SU-DHL-6 (cell line): Measurements from ENCODE around the gene CLIC5.

ENCODE experiments used
- H2AFZ ChIP-seq: fragments of 200-600 bp; sonication (generic); 2 replicates; pipeline ENCODE4 v1.6.1; 2014; ENCODE audit warnings: low read depth, mild to moderate bottlenecking, moderate library complexity, mixed read lengths, antibody characterized with exemption, low read length; ENCODE audit not compliant: severe bottlenecking
- H3F3A ChIP-seq: fragments of 200-600 bp; shearing (Covaris generic); 2 replicates; pipeline ENCODE4 v1.6.0; 2016; ENCODE audit warnings: antibody characterized with exemption, mild to moderate bottlenecking; ENCODE audit not compliant: insufficient read depth
- H3K27ac ChIP-seq: fragments of 200-600 bp; sonication (generic); 2 replicates; pipeline ENCODE4 v1.5.1; 2016; ENCODE audit warnings: low read depth, mild to moderate bottlenecking, low read length, moderate library complexity, mixed read lengths
- H3K27me3 ChIP-seq: fragments of 200-600 bp; sonication (generic), shearing (Covaris generic); 2 replicates; pipeline ENCODE4 v1.6.0; 2014; ENCODE audit warnings: mild to moderate bottlenecking, low read length
- H3K36me3 ChIP-seq: fragments of 200-600 bp; sonication (generic); 2 replicates; pipeline ENCODE4 v1.6.1; 2014; ENCODE audit warnings: mild to moderate bottlenecking, low read length, mixed read lengths
- H3K4me2 ChIP-seq: fragments of 300-600, 200-600 bp; shearing (Covaris generic), sonication (generic); 2 replicates; pipeline ENCODE4 v1.6.0; 2014; ENCODE audit warnings: low read length, low read depth, mild to moderate bottlenecking; ENCODE audit not compliant: poor library complexity, severe bottlenecking
- H3K4me3 ChIP-seq: fragments of 200-600 bp; sonication (generic); 2 replicates; pipeline ENCODE4 v1.5.1; 2014; ENCODE audit warnings: antibody characterized with exemption, low read length, mild to moderate bottlenecking, mixed read lengths; ENCODE audit not compliant: insufficient read depth, poor library complexity, severe bottlenecking
- H3K79me2 ChIP-seq: fragments of 200-600 bp; sonication (generic); 2 replicates; pipeline ENCODE4 v1.6.1; 2014; ENCODE audit warnings: mild to moderate bottlenecking, low read length, moderate library complexity; ENCODE audit not compliant: insufficient read depth
- H3K9ac ChIP-seq: fragments of 200-600 bp; sonication (generic); 2 replicates; pipeline ENCODE4 v1.7.0; 2014; ENCODE audit warnings: mild to moderate bottlenecking, low read length
- H3K9me2 ChIP-seq: fragments of 200-600 bp; sonication (generic); replicated peaks from 2 replicates; pipeline ENCODE4 v1.6.1; 2014; ENCODE audit warnings: low read length; ENCODE audit not compliant: insufficient read depth
- H3K9me3 ChIP-seq: fragments of 200-600 bp; sonication (generic); 2 replicates; pipeline ENCODE4 v1.6.1; 2014; ENCODE audit warnings: low read length, mixed read lengths; ENCODE audit not compliant: insufficient read depth
- H4K20me1 ChIP-seq: fragments of 200-600 bp; sonication (generic); 2 replicates; pipeline ENCODE4 v1.6.1; 2014; ENCODE audit warnings: low read depth, mild to moderate bottlenecking, antibody characterized with exemption, low read length, moderate library complexity, mixed read lengths
- EZH2phosphoT487 ChIP-seq: fragments of 200-600 bp; sonication (generic), shearing (Covaris generic); conservative IDR thresholded peaks from 2 replicates; pipeline ENCODE4 v1.6.1; 2018; ENCODE audit warnings: mild to moderate bottlenecking, antibody characterized with exemption, low read length, moderate library complexity, mixed read lengths
- TF ChIP-seq, protein P1 (sequence below): fragments of 200-600 bp; sonication (generic); IDR thresholded peaks from one replicate; pipeline ENCODE4 v1.5.1; 2017; ENCODE audit warnings: antibody characterized with exemption, mild to moderate bottlenecking, low read length, moderate library complexity; ENCODE audit not compliant: insufficient read depth, poor library complexity, severe bottlenecking

The CLIC5 gene

DNA sequence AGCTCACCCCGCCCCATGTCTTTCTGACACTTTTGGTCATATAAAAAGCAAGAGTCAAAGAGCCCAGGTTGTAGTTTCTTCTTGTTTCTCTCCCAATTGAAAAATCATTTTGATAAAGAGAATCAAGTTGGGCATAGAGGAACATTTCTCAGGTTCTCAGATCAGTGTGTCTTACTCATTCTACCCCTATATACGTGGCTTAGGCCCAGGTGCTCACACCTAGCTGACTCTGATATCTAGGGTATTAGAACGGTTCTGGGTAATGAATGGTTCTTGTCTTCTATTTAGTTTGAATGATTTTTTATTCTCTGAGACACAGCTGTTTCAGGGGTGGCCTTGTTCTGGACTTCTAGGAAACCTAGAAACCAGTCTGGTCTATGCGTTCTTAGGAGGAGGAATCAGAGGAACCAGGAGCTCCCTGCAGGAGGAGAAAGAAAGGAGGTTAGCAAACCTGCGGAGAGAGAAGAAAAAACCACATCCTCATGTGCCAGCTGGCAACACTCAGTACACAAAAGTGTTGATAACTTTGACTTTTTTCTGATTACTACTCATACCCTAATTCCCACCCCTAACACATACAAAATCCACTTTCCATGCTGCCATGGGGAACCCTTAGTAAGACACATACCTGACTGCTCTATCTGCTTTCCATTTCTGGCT, 178.0 kb downstream of the CLIC5 start:
- Histone ChIP-seq H3K79me2 (no peaks in the 10 kb centered on the region), H3K4me2 (no peak overlapping the region), H3K27me3 (no peaks in the 10 kb centered on the region), H4K20me1 (no peaks in the 10 kb centered on the region), H3K36me3 (no peaks in the 10 kb centered on the region), H3K9me3 (no peaks in the 10 kb centered on the region), H3K4me3 (no peak overlapping the region), H3K9ac (no peak overlapping the region), H2AFZ (no peak overlapping the region), H3F3A (no peaks in the 10 kb centered on the region), H3K27ac (no peak overlapping the region), H3K9me2 (no peaks in the 10 kb centered on the region)
- TF ChIP-seq, protein P1, sequence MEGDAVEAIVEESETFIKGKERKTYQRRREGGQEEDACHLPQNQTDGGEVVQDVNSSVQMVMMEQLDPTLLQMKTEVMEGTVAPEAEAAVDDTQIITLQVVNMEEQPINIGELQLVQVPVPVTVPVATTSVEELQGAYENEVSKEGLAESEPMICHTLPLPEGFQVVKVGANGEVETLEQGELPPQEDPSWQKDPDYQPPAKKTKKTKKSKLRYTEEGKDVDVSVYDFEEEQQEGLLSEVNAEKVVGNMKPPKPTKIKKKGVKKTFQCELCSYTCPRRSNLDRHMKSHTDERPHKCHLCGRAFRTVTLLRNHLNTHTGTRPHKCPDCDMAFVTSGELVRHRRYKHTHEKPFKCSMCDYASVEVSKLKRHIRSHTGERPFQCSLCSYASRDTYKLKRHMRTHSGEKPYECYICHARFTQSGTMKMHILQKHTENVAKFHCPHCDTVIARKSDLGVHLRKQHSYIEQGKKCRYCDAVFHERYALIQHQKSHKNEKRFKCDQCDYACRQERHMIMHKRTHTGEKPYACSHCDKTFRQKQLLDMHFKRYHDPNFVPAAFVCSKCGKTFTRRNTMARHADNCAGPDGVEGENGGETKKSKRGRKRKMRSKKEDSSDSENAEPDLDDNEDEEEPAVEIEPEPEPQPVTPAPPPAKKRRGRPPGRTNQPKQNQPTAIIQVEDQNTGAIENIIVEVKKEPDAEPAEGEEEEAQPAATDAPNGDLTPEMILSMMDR = no peak
- TF ChIP-seq EZH2phosphoT487 = no peak

DNA sequence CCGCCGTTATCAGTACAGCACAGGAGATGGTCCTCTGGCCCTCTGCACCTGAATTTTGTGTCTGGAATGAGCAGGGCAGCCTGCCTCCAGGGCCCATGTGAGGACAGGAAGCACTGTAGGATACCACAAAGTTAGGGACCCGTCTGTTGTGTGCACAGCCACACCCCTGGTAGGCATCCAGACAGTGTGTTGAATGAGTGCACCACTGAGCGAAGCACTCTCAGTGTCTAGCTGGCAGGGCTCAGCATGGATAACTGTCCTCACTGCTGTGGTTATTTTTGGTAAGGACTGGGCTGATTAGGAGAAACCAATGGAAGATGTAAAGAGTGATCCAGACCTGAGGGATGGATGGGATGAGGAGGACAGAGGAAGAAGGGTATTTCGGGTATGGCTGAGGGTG, 178.7 kb downstream of the CLIC5 start:
- H3F3A ChIP-seq = no peaks in the 10 kb centered on the region
- no peaks in the 10 kb centered on the region for H3K27me3 ChIP-seq
- H4K20me1 ChIP-seq = no peaks in the 10 kb centered on the region
- no peak overlapping the region for H3K4me3 ChIP-seq
- no peak overlapping the region for H3K4me2 ChIP-seq
- H3K9me2 ChIP-seq = no peaks in the 10 kb centered on the region
- no peaks in the 10 kb centered on the region for H3K79me2 ChIP-seq
- TF ChIP-seq, protein P1 = no peak
- no peak for TF ChIP-seq EZH2phosphoT487
- no peaks in the 10 kb centered on the region for H3K9me3 ChIP-seq
- H3K9ac ChIP-seq = no peak overlapping the region
- H3K36me3 ChIP-seq = no peaks in the 10 kb centered on the region
- no peak overlapping the region for H2AFZ ChIP-seq
- no peak overlapping the region for H3K27ac ChIP-seq

DNA sequence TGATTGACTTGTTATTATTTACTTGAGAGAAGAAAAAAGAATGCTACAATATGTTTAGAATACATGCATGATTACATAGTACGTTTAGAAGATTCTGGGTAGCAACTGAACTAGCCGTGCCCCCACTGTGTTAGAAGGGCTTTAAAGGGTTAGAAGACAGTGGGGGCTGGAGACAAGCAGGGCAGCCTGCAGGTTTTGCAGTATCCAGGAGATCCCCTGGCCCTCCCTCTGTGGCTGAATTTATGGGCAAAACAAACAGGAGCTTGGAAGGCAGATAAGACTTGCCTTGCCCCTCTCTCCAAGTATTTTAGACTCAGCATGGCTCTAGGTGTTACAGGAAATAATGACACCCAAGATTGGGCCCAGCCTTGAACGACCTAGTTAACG, 179.2 kb downstream of the CLIC5 start:
- H4K20me1 ChIP-seq = no peaks in the 10 kb centered on the region
- no peak overlapping the region for H3K9ac ChIP-seq
- no peaks in the 10 kb centered on the region for H3F3A ChIP-seq
- H2AFZ ChIP-seq = no peak overlapping the region
- no peaks in the 10 kb centered on the region for H3K79me2 ChIP-seq
- no peak overlapping the region for H3K27ac ChIP-seq
- H3K9me3 ChIP-seq = no peaks in the 10 kb centered on the region
- H3K4me3 ChIP-seq = no peak overlapping the region
- no peak overlapping the region for H3K4me2 ChIP-seq
- no peaks in the 10 kb centered on the region for H3K36me3 ChIP-seq
- TF ChIP-seq EZH2phosphoT487 = no peak
- TF ChIP-seq, protein P1 = no peak
- no peaks in the 10 kb centered on the region for H3K9me2 ChIP-seq
- no peaks in the 10 kb centered on the region for H3K27me3 ChIP-seq
